ENCODE data around the gene NPIPA5.
"Not testable (repeated sequence)": the region's sequence is repeated elsewhere in the genome, so short reads cannot be mapped to it uniquely, and the experiment has no call there.

NPIPA5 gene

GRCh38 chr16:15404792-15405191 is 26.7 kb upstream of the NPIPA5 start:
- TF ChIP-seq CTCF (IDR thresholded peaks at IDR 0.05), result no peak

GRCh38 chr16:15403392-15403995 is 25.4 kb upstream of the NPIPA5 start:
- TF ChIP-seq CTCF (IDR thresholded peaks at IDR 0.05), result no peak

- TF ChIP-seq CTCF (IDR thresholded peaks at IDR 0.05), result no peak
Measured at GRCh38 chr16:15401972-15402371, 23.9 kb upstream of the NPIPA5 start.

GRCh38 chr16:15399317-15399716 is 21.2 kb upstream of the NPIPA5 start:
- TF ChIP-seq CTCF (IDR thresholded peaks at IDR 0.05), result no peak

- TF ChIP-seq CTCF (IDR thresholded peaks at IDR 0.05), result no peak
Measured at GRCh38 chr16:15398618-15399316, 20.7 kb upstream of the NPIPA5 start.

- TF ChIP-seq CTCF (IDR thresholded peaks at IDR 0.05), result no peak
Measured at GRCh38 chr16:15396948-15397594, 19.0 kb upstream of the NPIPA5 start.

GRCh38 chr16:15395631-15396508 is 17.8 kb upstream of the NPIPA5 start, which contains the start of gene MPV17L:
TSS of gene MPV17L (plus strand) at chr16:15395754. CDS start at chr16:15395898, 144 bp downstream.
- not testable (repeated sequence) for TF ChIP-seq CTCF (IDR thresholded peaks at IDR 0.05)
